Neural cell (in vitro differentiated cells): Measurements from ENCODE around the gene COMMD9. TPM values are rescaled to one million over a fixed set of nuclear protein-coding genes. Genes with fewer than 3 reads are reported as not detected.
A peak's percentile ranks its signal among the peaks of the same experiment; 100 is the strongest.

Experiments used
- H2AFZ ChIP-seq: fragments of 200-600, 300-800 bp; sonication (generic), shearing (Covaris generic); 2 replicates; pipeline ENCODE4 v1.6.0; 2014; ENCODE audit warnings: low read depth, mild to moderate bottlenecking, antibody characterized with exemption, low read length, moderate library complexity
- H3F3A ChIP-seq: fragments of 200-600 bp; shearing (Covaris generic); 2 replicates; pipeline ENCODE4 v1.6.1; 2016; ENCODE audit warnings: mild to moderate bottlenecking, moderate library complexity, mixed read lengths, antibody characterized with exemption, low read length; ENCODE audit not compliant: insufficient read depth, poor library complexity, severe bottlenecking
- H3K27ac ChIP-seq: fragments of 200-600, 300-800 bp; sonication (generic), shearing (Covaris generic); 2 replicates; pipeline ENCODE4 v1.5.1; 2014; ENCODE audit warnings: mild to moderate bottlenecking, low read length, moderate library complexity
- H3K27me3 ChIP-seq: fragments of 300-800, 200-600 bp; sonication (generic), shearing (Covaris generic); 2 replicates; pipeline ENCODE4 v1.6.0; 2014; ENCODE audit warnings: mild to moderate bottlenecking, low read depth, low read length, moderate library complexity; ENCODE audit not compliant: insufficient read depth
- H3K36me3 ChIP-seq: fragments of 300-800, 200-600 bp; sonication (generic), shearing (Covaris generic); 2 replicates; pipeline ENCODE4 v1.5.1; 2014; ENCODE audit warnings: mild to moderate bottlenecking, antibody characterized with exemption, low read length, moderate library complexity; ENCODE audit not compliant: insufficient read depth
- H3K4me2 ChIP-seq: fragments of 300-800, 200-600 bp; sonication (generic), shearing (Covaris generic); 2 replicates; pipeline ENCODE4 v1.6.0; 2014; ENCODE audit warnings: mild to moderate bottlenecking, low read length
- H3K4me3 ChIP-seq: fragments of 300-800, 200-600 bp; sonication (generic), shearing (Covaris generic); 2 replicates; pipeline ENCODE4 v1.5.1; 2014; ENCODE audit warnings: mild to moderate bottlenecking, low read length, moderate library complexity
- H3K79me2 ChIP-seq: fragments of 200-600 bp; shearing (Covaris generic); replicated peaks from 2 replicates; pipeline ENCODE4 v1.6.0; 2014; ENCODE audit warnings: mild to moderate bottlenecking, low read length, moderate library complexity; ENCODE audit not compliant: insufficient read depth
- H3K9ac ChIP-seq: fragments of 300-800, 200-600 bp; sonication (generic), shearing (Covaris generic); 2 replicates; pipeline ENCODE4 v1.6.1; 2016; ENCODE audit warnings: mild to moderate bottlenecking, low read length, mixed read lengths
- H3K9me2 ChIP-seq: fragments of 200-600 bp; shearing (Covaris generic); 2 replicates; pipeline ENCODE4 v1.6.1; 2016; ENCODE audit warnings: mild to moderate bottlenecking, low read length, mixed read lengths; ENCODE audit not compliant: insufficient read depth
- H3K9me3 ChIP-seq: fragments of 200-600, 300-800 bp; sonication (generic), shearing (Covaris generic); 2 replicates; pipeline ENCODE4 v1.6.1; 2016; ENCODE audit warnings: mild to moderate bottlenecking, mixed run types, low read length, moderate library complexity, mixed read lengths
- H4K20me1 ChIP-seq: fragments of 200-600 bp; shearing (Covaris generic); 2 replicates; pipeline ENCODE4 v1.6.1; 2016; ENCODE audit warnings: mild to moderate bottlenecking, mixed run types; ENCODE audit not compliant: insufficient read depth
- CTCF ChIP-seq: fragments of 450-650 bp; IDR thresholded peaks from 2 replicates; pipeline ENCODE4 v1.5.1; 2014; ENCODE audit warnings: antibody characterized with exemption, mild to moderate bottlenecking, moderate library complexity; ENCODE audit not compliant: poor library complexity, severe bottlenecking
- EP300 ChIP-seq: fragments of 450-650 bp; conservative IDR thresholded peaks from 2 replicates; pipeline ENCODE4 v1.6.1; 2014; ENCODE audit warnings: antibody characterized with exemption, mild to moderate bottlenecking, moderate library complexity; ENCODE audit not compliant: poor library complexity, severe bottlenecking
- EZH2 ChIP-seq: fragments of 200-600, 300-800 bp; shearing (Covaris generic), sonication (generic); IDR thresholded peaks from 2 replicates; pipeline ENCODE4 v1.6.1; 2014; ENCODE audit warnings: antibody characterized with exemption, low read length, borderline replicate concordance, mild to moderate bottlenecking; ENCODE audit not compliant: insufficient read depth, poor library complexity, severe bottlenecking
- MXI1 ChIP-seq: fragments of 450-650 bp; conservative IDR thresholded peaks from 2 replicates; pipeline ENCODE4 v1.6.1; 2014; ENCODE audit warnings: antibody characterized with exemption, mild to moderate bottlenecking; ENCODE audit not compliant: poor library complexity, severe bottlenecking
- POLR2AphosphoS5 ChIP-seq: IDR thresholded peaks from 2 replicates; pipeline ENCODE4 v1.6.1; 2012
- RAD21 ChIP-seq: fragments of 450-650 bp; conservative IDR thresholded peaks from 2 replicates; pipeline ENCODE4 v1.6.1; 2014; ENCODE audit warnings: antibody characterized with exemption, mild to moderate bottlenecking, moderate library complexity
- REST ChIP-seq: IDR thresholded peaks from 2 replicates; pipeline ENCODE4 v1.6.1; 2012; ENCODE audit warnings: borderline replicate concordance
- SMC3 ChIP-seq: fragments of 450-650 bp; conservative IDR thresholded peaks from 2 replicates; pipeline ENCODE4 v1.6.1; 2014; ENCODE audit warnings: antibody characterized with exemption, mild to moderate bottlenecking, moderate library complexity; ENCODE audit not compliant: poor library complexity
- TAF1 ChIP-seq: IDR thresholded peaks from 2 replicates; pipeline ENCODE4 v1.6.1; 2012; ENCODE audit warnings: low read depth
- polyA minus RNA-seq: library from RNA; depleted of rRNA, polyadenylated mRNA; stranded (reverse); fragments of >200 nt; gene quantifications from 2 replicates; pipeline ENCODE4 v1.2.3, GENCODE V29; 2014
- polyA plus RNA-seq: library from polyadenylated mRNA; depleted of rRNA; stranded (reverse); fragments of >200 nt; gene quantifications from 2 replicates; pipeline ENCODE4 v1.2.3, GENCODE V29; 2014

The COMMD9 gene
- polyA plus RNA-seq (111 and 119 TPM in 2 replicates), polyA minus RNA-seq (68.4 and 71.8 TPM in 2 replicates)

- TF ChIP-seq EP300 = peak; percentile 67
- TF ChIP-seq CTCF = peak; percentile 29
- TF ChIP-seq TAF1 = peak; percentile 93
- TF ChIP-seq POLR2AphosphoS5 = peak; percentile 98
- TF ChIP-seq EZH2 = no peak
- TF ChIP-seq RAD21 = peak; percentile 64
- peak; percentile 91 for TF ChIP-seq REST
- TF ChIP-seq SMC3 = peak; percentile 64
- TF ChIP-seq MXI1 = peak; percentile 93
These were observed at the start of gene COMMD9 for GRCh38 chr11:36289226-36289852. Gene COMMD9, minus strand, starts transcription at chr11:36289424. Its CDS starts 12 bp downstream, at chr11:36289412.

GRCh38 chr11:36333897-36334296 is 44.7 kb upstream of the COMMD9 start:
- H3K9me2 ChIP-seq = no peaks in the 10 kb centered on the region
- H3K27me3 ChIP-seq = no peaks in the 10 kb centered on the region
- TF ChIP-seq SMC3 (no peak), EZH2 (no peak), MXI1 (no peak), TAF1 (no peak), POLR2AphosphoS5 (no peak), CTCF (no peak), EP300 (no peak), RAD21 (no peak), REST (no peak)
- no peaks in the 10 kb centered on the region for H3K79me2 ChIP-seq
- H3K9ac ChIP-seq = no peak overlapping the region
- no peak overlapping the region for H3K27ac ChIP-seq
- H4K20me1 ChIP-seq = no peaks in the 10 kb centered on the region
- no peak overlapping the region for H3K4me2 ChIP-seq
- no peak overlapping the region for H3K4me3 ChIP-seq
- no peaks in the 10 kb centered on the region for H3K9me3 ChIP-seq
- H2AFZ ChIP-seq = no peak overlapping the region
- H3F3A ChIP-seq = no peaks in the 10 kb centered on the region
- no peaks in the 10 kb centered on the region for H3K36me3 ChIP-seq

More at GRCh38 chr11:36289226-36289852, at the start of gene COMMD9:
- Histone ChIP-seq H3K9me3 (no peaks in the 10 kb centered on the region), H3K9ac (peak within 1 kb of the TSS; percentile 73), H3K4me3 (peak within 1 kb of the TSS; percentile 68), H3F3A (no peaks in the 10 kb centered on the region), H3K79me2 (peaks cover 7% of the 10 kb centered on the region), H3K27me3 (no peaks in the 10 kb centered on the region), H3K27ac (peak within 1 kb of the TSS; percentile 43), H2AFZ (peak within 1 kb of the TSS; percentile 57), H4K20me1 (no peaks in the 10 kb centered on the region), H3K36me3 (no peaks in the 10 kb centered on the region), H3K9me2 (no peaks in the 10 kb centered on the region), H3K4me2 (peak within 1 kb of the TSS; percentile 69)
